ENCODE measurements around the gene NFATC2. TPM values are rescaled to one million over a fixed set of nuclear protein-coding genes. Genes with fewer than 3 reads are reported as not detected.

NFATC2 gene
- total and polyA plus RNA-seq, 2 of the 8 experiments (the other 6 are each of a cell fraction or from before 2014, with no cell fraction given) = 0.27 to 0.91 TPM

GRCh38 chr20:51397137-51397536 is 145.4 kb downstream of the NFATC2 start (continued):
- no peak for TF ChIP-seq TAF1 (IDR thresholded peaks at IDR 0.05; ENCODE audit: low read depth, low read length)
- TF ChIP-seq BCL11A (IDR thresholded peaks at IDR 0.05; ENCODE audit: low read depth in 2 of 2, low read length in 2 of 2) = no peak
- no peak for TF ChIP-seq NRF1 (IDR thresholded peaks at IDR 0.05; ENCODE audit: low read depth, low read length)
- TF ChIP-seq TCF12 (IDR thresholded peaks at IDR 0.05; ENCODE audit: low read depth, low read length) = no peak
- TF ChIP-seq, protein P1, sequence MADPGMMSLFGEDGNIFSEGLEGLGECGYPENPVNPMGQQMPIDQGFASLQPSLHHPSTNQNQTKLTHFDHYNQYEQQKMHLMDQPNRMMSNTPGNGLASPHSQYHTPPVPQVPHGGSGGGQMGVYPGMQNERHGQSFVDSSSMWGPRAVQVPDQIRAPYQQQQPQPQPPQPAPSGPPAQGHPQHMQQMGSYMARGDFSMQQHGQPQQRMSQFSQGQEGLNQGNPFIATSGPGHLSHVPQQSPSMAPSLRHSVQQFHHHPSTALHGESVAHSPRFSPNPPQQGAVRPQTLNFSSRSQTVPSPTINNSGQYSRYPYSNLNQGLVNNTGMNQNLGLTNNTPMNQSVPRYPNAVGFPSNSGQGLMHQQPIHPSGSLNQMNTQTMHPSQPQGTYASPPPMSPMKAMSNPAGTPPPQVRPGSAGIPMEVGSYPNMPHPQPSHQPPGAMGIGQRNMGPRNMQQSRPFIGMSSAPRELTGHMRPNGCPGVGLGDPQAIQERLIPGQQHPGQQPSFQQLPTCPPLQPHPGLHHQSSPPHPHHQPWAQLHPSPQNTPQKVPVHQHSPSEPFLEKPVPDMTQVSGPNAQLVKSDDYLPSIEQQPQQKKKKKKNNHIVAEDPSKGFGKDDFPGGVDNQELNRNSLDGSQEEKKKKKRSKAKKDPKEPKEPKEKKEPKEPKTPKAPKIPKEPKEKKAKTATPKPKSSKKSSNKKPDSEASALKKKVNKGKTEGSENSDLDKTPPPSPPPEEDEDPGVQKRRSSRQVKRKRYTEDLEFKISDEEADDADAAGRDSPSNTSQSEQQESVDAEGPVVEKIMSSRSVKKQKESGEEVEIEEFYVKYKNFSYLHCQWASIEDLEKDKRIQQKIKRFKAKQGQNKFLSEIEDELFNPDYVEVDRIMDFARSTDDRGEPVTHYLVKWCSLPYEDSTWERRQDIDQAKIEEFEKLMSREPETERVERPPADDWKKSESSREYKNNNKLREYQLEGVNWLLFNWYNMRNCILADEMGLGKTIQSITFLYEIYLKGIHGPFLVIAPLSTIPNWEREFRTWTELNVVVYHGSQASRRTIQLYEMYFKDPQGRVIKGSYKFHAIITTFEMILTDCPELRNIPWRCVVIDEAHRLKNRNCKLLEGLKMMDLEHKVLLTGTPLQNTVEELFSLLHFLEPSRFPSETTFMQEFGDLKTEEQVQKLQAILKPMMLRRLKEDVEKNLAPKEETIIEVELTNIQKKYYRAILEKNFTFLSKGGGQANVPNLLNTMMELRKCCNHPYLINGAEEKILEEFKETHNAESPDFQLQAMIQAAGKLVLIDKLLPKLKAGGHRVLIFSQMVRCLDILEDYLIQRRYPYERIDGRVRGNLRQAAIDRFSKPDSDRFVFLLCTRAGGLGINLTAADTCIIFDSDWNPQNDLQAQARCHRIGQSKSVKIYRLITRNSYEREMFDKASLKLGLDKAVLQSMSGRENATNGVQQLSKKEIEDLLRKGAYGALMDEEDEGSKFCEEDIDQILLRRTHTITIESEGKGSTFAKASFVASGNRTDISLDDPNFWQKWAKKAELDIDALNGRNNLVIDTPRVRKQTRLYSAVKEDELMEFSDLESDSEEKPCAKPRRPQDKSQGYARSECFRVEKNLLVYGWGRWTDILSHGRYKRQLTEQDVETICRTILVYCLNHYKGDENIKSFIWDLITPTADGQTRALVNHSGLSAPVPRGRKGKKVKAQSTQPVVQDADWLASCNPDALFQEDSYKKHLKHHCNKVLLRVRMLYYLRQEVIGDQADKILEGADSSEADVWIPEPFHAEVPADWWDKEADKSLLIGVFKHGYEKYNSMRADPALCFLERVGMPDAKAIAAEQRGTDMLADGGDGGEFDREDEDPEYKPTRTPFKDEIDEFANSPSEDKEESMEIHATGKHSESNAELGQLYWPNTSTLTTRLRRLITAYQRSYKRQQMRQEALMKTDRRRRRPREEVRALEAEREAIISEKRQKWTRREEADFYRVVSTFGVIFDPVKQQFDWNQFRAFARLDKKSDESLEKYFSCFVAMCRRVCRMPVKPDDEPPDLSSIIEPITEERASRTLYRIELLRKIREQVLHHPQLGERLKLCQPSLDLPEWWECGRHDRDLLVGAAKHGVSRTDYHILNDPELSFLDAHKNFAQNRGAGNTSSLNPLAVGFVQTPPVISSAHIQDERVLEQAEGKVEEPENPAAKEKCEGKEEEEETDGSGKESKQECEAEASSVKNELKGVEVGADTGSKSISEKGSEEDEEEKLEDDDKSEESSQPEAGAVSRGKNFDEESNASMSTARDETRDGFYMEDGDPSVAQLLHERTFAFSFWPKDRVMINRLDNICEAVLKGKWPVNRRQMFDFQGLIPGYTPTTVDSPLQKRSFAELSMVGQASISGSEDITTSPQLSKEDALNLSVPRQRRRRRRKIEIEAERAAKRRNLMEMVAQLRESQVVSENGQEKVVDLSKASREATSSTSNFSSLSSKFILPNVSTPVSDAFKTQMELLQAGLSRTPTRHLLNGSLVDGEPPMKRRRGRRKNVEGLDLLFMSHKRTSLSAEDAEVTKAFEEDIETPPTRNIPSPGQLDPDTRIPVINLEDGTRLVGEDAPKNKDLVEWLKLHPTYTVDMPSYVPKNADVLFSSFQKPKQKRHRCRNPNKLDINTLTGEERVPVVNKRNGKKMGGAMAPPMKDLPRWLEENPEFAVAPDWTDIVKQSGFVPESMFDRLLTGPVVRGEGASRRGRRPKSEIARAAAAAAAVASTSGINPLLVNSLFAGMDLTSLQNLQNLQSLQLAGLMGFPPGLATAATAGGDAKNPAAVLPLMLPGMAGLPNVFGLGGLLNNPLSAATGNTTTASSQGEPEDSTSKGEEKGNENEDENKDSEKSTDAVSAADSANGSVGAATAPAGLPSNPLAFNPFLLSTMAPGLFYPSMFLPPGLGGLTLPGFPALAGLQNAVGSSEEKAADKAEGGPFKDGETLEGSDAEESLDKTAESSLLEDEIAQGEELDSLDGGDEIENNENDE (IDR thresholded peaks at IDR 0.05; ENCODE audit: insufficient replicate concordance, low read length) = no peak
- TF ChIP-seq SP4 (IDR thresholded peaks at IDR 0.05; ENCODE audit: low read length) = no peak
- no peak for TF ChIP-seq CBX8 (IDR thresholded peaks at IDR 0.05; ENCODE audit: borderline replicate concordance, low read depth, low read length)
- TF ChIP-seq RNF2 (IDR thresholded peaks at IDR 0.05; ENCODE audit: borderline replicate concordance, low read depth, low read length, missing control alignments, poor library complexity, severe bottlenecking) = no peak
- no peak for TF ChIP-seq SIX5 (IDR thresholded peaks at IDR 0.05; ENCODE audit: low read depth, low read length)
- TF ChIP-seq KDM1A (IDR thresholded peaks at IDR 0.05; ENCODE audit: borderline replicate concordance, low read length) = no peak
